HG02610 (cell line): Measurements from ENCODE around the gene FGFBP3.
"Not testable (repeated sequence)": the region's sequence is repeated elsewhere in the genome, so short reads cannot be mapped to it uniquely, and the experiment has no call there.

Experiments used
- ATAC-seq: cut with Tn5 transposase; IDR thresholded peaks from one replicate; pipeline ENCODE4 v1.9.1; 2021; ENCODE audit warnings: mild to moderate bottlenecking, moderate library complexity; ENCODE audit not compliant: unreplicated experiment

The FGFBP3 gene

GRCh38 chr10:91901784-91902677 lies 7.3 kb downstream of the FGFBP3 start:
- peak; percentile 64 for ATAC-seq

GRCh38 chr10:91897421-91897820 lies 11.9 kb downstream of the FGFBP3 start:
- ATAC-seq = no peak

GRCh38 chr10:91896212-91896756 lies 13.0 kb downstream of the FGFBP3 start:
- ATAC-seq = no peak

- not testable (repeated sequence) for ATAC-seq
Observed at GRCh38 chr10:91894261-91894685, 15.0 kb downstream of the FGFBP3 start.

GRCh38 chr10:91893051-91893450 lies 16.2 kb downstream of the FGFBP3 start:
- ATAC-seq = no peak

- ATAC-seq = no peak
Observed at GRCh38 chr10:91891125-91892001, 17.9 kb downstream of the FGFBP3 start.

GRCh38 chr10:91887272-91888076 lies 21.8 kb downstream of the FGFBP3 start:
- ATAC-seq = no peak

- ATAC-seq = no peak
Observed at GRCh38 chr10:91886954-91887271, 22.4 kb downstream of the FGFBP3 start.

- ATAC-seq = no peak
Observed at GRCh38 chr10:91885362-91886079, 23.8 kb downstream of the FGFBP3 start.

- no peak for ATAC-seq
Observed at GRCh38 chr10:91884536-91884935, 24.8 kb downstream of the FGFBP3 start.

- no peak for ATAC-seq
Observed at GRCh38 chr10:91883549-91884444, 25.5 kb downstream of the FGFBP3 start.

- ATAC-seq = no peak
Observed at GRCh38 chr10:91880310-91880709, 29.0 kb downstream of the FGFBP3 start.

- ATAC-seq = no peak
Observed at GRCh38 chr10:91879515-91880170, 29.6 kb downstream of the FGFBP3 start.

- ATAC-seq = no peak
Observed at GRCh38 chr10:91875779-91876178, 33.5 kb downstream of the FGFBP3 start.

- ATAC-seq = no peak
Observed at GRCh38 chr10:91875156-91875555, 34.1 kb downstream of the FGFBP3 start.

- no peak for ATAC-seq
Observed at GRCh38 chr10:91865562-91866081, 43.7 kb downstream of the FGFBP3 start.

- ATAC-seq = no peak
Observed at GRCh38 chr10:91864744-91865143, 44.5 kb downstream of the FGFBP3 start.

- ATAC-seq = no peak
Observed at GRCh38 chr10:91864099-91864498, 45.2 kb downstream of the FGFBP3 start.
